ENCODE results near the gene CD300A.

CD300A gene

GRCh38 chr17:74429604-74430384 is 36.6 kb upstream of the CD300A start:
- Histone ChIP-seq H3K4me1 (ENCODE audit: insufficient read depth, poor library complexity, severe bottlenecking) (peaks cover 17% of the 10 kb centered on the region), H3K27ac (ENCODE audit: poor library complexity, severe bottlenecking) (peak overlapping the region; percentile 63), H3K4me3 (ENCODE audit: severe bottlenecking) (no peak overlapping the region), H3K27me3 (ENCODE audit: insufficient read depth, poor library complexity, severe bottlenecking) (no peaks in the 10 kb centered on the region), H3K9me3 (ENCODE audit: severe bottlenecking) (no peaks in the 10 kb centered on the region), H3K36me3 (ENCODE audit: low read depth) (no peaks in the 10 kb centered on the region)
- no peak for TF ChIP-seq CTCF (IDR thresholded peaks at IDR 0.05; ENCODE audit: poor library complexity, severe bottlenecking)
- ATAC-seq (ENCODE audit: low read depth), result no peak
- no peak for DNase-seq (ENCODE audit: low spot score)

- peak overlapping the region; percentile 52 for H3K4me3 ChIP-seq (ENCODE audit: severe bottlenecking)
- H3K4me1 ChIP-seq (ENCODE audit: insufficient read depth, poor library complexity, severe bottlenecking), result peaks cover 17% of the 10 kb centered on the region
- H3K27me3 ChIP-seq (ENCODE audit: insufficient read depth, poor library complexity, severe bottlenecking), result no peaks in the 10 kb centered on the region
- no peaks in the 10 kb centered on the region for H3K9me3 ChIP-seq (ENCODE audit: severe bottlenecking)
- H3K36me3 ChIP-seq (ENCODE audit: low read depth), result no peaks in the 10 kb centered on the region
- no peak for DNase-seq (ENCODE audit: low spot score)
- no peak for ATAC-seq (ENCODE audit: low read depth)
- TF ChIP-seq CTCF (IDR thresholded peaks at IDR 0.05; ENCODE audit: poor library complexity, severe bottlenecking), result no peak
- H3K27ac ChIP-seq (ENCODE audit: poor library complexity, severe bottlenecking), result peak overlapping the region; percentile 63
Observed at GRCh38 chr17:74430385-74430705, 36.1 kb upstream of the CD300A start.

- TF ChIP-seq CTCF (IDR thresholded peaks at IDR 0.05; ENCODE audit: poor library complexity, severe bottlenecking), result no peak
- no peaks in the 10 kb centered on the region for H3K9me3 ChIP-seq (ENCODE audit: severe bottlenecking)
- no peaks in the 10 kb centered on the region for H3K27me3 ChIP-seq (ENCODE audit: insufficient read depth, poor library complexity, severe bottlenecking)
- peak overlapping the region; percentile 52 for H3K4me3 ChIP-seq (ENCODE audit: severe bottlenecking)
- ATAC-seq (ENCODE audit: low read depth) (peak; percentile 76), DNase-seq (ENCODE audit: low spot score) (no peak)
- H3K4me1 ChIP-seq (ENCODE audit: insufficient read depth, poor library complexity, severe bottlenecking), result peaks cover 17% of the 10 kb centered on the region
- H3K36me3 ChIP-seq (ENCODE audit: low read depth), result no peaks in the 10 kb centered on the region
- H3K27ac ChIP-seq (ENCODE audit: poor library complexity, severe bottlenecking), result peak overlapping the region; percentile 63
Observed at GRCh38 chr17:74430706-74431567, 35.5 kb upstream of the CD300A start.

GRCh38 chr17:74431568-74432423 is 34.6 kb upstream of the CD300A start, which contains the start of gene GPRC5C:
Gene GPRC5C (plus strand): TSS chr17:74432088. CDS start chr17:74439777, 7,689 bp downstream.
- peak within 1 kb of the TSS; percentile 63 for H3K27ac ChIP-seq (ENCODE audit: poor library complexity, severe bottlenecking)
- ATAC-seq (ENCODE audit: low read depth), result peak; percentile 72
- peak within 1 kb of the TSS; percentile 52 for H3K4me3 ChIP-seq (ENCODE audit: severe bottlenecking)
- no peaks in the 10 kb centered on the region for H3K36me3 ChIP-seq (ENCODE audit: low read depth)
- DNase-seq (ENCODE audit: low spot score), result peak; percentile 89
- peaks cover 15% of the 10 kb centered on the region for H3K4me1 ChIP-seq (ENCODE audit: insufficient read depth, poor library complexity, severe bottlenecking)
- no peaks in the 10 kb centered on the region for H3K9me3 ChIP-seq (ENCODE audit: severe bottlenecking)
- TF ChIP-seq CTCF (IDR thresholded peaks at IDR 0.05; ENCODE audit: poor library complexity, severe bottlenecking), result no peak
- no peaks in the 10 kb centered on the region for H3K27me3 ChIP-seq (ENCODE audit: insufficient read depth, poor library complexity, severe bottlenecking)

All from RWPE2 (cell line).